Peyer's patch (tissue), 4 donors: ENCODE data around the gene AAGAB. TPM values are rescaled to one million over a fixed set of nuclear protein-coding genes. Genes with fewer than 3 reads are reported as not detected.

Experiments used
- DNase-seq, 3 donors: peaks; one replicate each; pipeline ENCODE4 v3.0.0-alpha.2; 2017 to 2019
- H3K27ac ChIP-seq, 4 donors: fragments of 200-600 bp; sonication (generic); one replicate each; pipeline ENCODE4 v1.5.1; 2016 to 2019
- H3K27me3 ChIP-seq, 2 donors: fragments of 200-600 bp; sonication (generic); one replicate each; pipeline ENCODE4 v1.5.1; 2019
- H3K36me3 ChIP-seq, 3 donors: fragments of 200-600 bp; sonication (generic); one replicate each; pipeline ENCODE4 v1.5.1; 2016 to 2019
- H3K4me1 ChIP-seq, 4 donors: fragments of 200-600 bp; sonication (generic); one replicate each; pipeline ENCODE4 v1.5.1; 2016 to 2019
- H3K4me3 ChIP-seq, 4 donors: fragments of 200-600 bp; sonication (generic); 1 replicate in 3 of 4; 2 replicates in 1 of 4; pipeline ENCODE4 v1.5.1; 2016 to 2019; ENCODE audit warnings: mild to moderate bottlenecking in 1 of 4
- H3K9me3 ChIP-seq, 4 donors: fragments of 200-600 bp; sonication (generic); one replicate each; pipeline ENCODE4 v1.5.1; 2016 to 2019; ENCODE audit warnings: mild to moderate bottlenecking in 1 of 4
- POLR2A ChIP-seq, 2 donors: fragments of 450-650 bp; IDR thresholded peaks; one replicate each; pipeline ENCODE4 v1.5.1; 2017; ENCODE audit warnings: antibody characterized with exemption in 2 of 2, mild to moderate bottlenecking in 2 of 2, moderate library complexity in 2 of 2
- total RNA-seq, 4 donors: library from RNA; depleted of rRNA; stranded (reverse); fragments of >200 nt; gene quantifications; one replicate each; pipeline ENCODE4 v1.1.0, GENCODE V29; 2016
- TF ChIP-seq, protein P1 (sequence below), 6 experiments: fragments of 450-650 bp in 4 of 6; fragments of 200-600 bp in 2 of 6; sonication (generic) in 1 of 6; IDR thresholded peaks; one replicate each; pipeline ENCODE4 v1.5.1; 2017 to 2019; ENCODE audit warnings: antibody characterized with exemption in 6 of 6, mild to moderate bottlenecking in 3 of 6, moderate library complexity in 1 of 6

AAGAB gene
- total RNA-seq, 4 donors from 2014 or later = 27.5 to 54.5 (median 42.8) TPM

DNA sequence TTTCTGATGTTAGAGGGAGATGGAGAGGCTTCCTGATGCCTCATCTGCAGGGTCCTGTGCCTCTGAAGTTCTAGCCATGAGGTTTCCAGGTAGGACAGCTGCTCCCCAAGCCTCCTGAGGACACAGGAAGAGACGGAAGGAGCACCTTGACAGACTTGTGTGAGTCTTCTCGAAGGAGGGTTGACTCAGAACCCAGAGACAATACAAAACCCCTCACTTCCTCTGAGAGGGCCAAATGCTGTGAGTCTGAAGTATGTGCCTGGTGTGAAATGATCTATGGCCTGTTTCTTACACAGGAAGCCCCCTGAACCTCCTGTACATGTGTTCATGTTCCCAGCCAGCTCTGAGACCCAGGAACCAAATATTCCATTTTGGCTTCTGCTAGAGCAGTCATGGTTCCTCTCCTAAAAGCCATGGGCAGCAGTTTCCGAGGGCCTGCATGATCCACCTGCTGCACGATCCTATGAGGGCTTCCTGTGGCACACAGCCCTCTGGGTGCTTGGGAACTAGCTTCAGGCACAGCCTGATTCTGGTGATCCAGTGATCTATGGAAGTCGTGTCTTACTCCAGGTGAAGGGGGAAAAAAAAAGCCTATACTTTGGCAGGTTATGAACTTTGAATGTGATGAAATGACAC is 62.2 kb downstream of the AAGAB start:
- Histone ChIP-seq H3K4me1 (peaks cover 0 to 37% (median 0%) of the 10 kb centered on the region in 4 donors), H3K27me3 (no peaks in the 10 kb centered on the region), H3K9me3 (no peaks in the 10 kb centered on the region), H3K36me3 (peaks cover 0 to 51% (median 0%) of the 10 kb centered on the region in 3 donors), H3K27ac (no peak overlapping the region), H3K4me3 (no peak overlapping the region)
- no peak for TF ChIP-seq POLR2A (IDR thresholded peaks at IDR 0.05)
- TF ChIP-seq, protein P1, sequence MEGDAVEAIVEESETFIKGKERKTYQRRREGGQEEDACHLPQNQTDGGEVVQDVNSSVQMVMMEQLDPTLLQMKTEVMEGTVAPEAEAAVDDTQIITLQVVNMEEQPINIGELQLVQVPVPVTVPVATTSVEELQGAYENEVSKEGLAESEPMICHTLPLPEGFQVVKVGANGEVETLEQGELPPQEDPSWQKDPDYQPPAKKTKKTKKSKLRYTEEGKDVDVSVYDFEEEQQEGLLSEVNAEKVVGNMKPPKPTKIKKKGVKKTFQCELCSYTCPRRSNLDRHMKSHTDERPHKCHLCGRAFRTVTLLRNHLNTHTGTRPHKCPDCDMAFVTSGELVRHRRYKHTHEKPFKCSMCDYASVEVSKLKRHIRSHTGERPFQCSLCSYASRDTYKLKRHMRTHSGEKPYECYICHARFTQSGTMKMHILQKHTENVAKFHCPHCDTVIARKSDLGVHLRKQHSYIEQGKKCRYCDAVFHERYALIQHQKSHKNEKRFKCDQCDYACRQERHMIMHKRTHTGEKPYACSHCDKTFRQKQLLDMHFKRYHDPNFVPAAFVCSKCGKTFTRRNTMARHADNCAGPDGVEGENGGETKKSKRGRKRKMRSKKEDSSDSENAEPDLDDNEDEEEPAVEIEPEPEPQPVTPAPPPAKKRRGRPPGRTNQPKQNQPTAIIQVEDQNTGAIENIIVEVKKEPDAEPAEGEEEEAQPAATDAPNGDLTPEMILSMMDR (IDR thresholded peaks at IDR 0.05) = no peak
- DNase-seq = no peak

DNA sequence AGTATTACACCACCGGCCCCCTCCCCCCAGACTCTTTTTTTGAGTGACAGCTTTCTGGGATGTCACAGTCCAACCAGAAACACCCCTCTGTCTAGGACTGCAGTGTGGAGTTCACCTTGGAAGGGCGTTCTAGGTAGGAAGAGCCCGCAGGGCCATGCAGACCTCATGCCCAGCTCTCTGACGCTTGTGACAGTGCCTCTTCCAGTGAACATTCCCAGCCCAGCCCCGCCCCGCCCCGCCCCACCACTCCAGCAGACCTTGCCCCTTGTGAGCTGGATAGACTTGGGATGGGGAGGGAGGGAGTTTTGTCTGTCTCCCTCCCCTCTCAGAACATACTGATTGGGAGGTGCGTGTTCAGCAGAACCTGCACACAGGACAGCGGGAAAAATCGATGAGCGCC is 63.6 kb downstream of the AAGAB start:
- peak in 1 of 2 donors; percentile 15 for TF ChIP-seq POLR2A (IDR thresholded peaks at IDR 0.05)
- TF ChIP-seq, protein P1 (IDR thresholded peaks at IDR 0.05) = no peak
- Histone ChIP-seq H3K4me3 (no peak overlapping the region), H3K27me3 (no peaks in the 10 kb centered on the region), H3K4me1 (peaks cover 0 to 29% (median 0%) of the 10 kb centered on the region in 4 donors), H3K36me3 (peaks cover 0 to 60% (median 0%) of the 10 kb centered on the region in 3 donors), H3K27ac (peak overlapping the region in 3 of 4 donors; percentile 46 to 78 (median 58)), H3K9me3 (no peaks in the 10 kb centered on the region)
- DNase-seq = peak in 1 of 3 donors; percentile 82

DNA sequence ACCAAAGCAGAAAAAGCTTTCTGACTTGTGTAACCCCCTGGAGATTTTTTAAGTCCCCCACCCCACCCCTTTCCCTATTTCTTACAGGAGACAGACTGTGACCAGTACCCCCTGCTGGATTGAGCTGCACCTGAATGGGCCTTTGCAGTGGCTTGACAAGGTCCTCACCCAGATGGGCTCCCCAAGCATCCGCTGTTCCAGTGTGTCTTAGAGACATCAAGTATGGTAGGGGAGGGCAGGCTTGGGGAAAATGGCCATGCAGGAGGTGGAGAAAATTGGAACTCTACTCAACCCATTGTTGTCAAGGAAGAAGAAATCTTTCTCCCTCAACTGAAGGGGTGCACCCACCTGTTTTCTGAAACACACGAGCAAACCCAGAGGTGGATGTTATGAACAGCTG is 64.1 kb downstream of the AAGAB start:
- Histone ChIP-seq H3K36me3 (peaks cover 0 to 65% (median 0%) of the 10 kb centered on the region in 3 donors), H3K27me3 (no peaks in the 10 kb centered on the region), H3K4me3 (no peak overlapping the region), H3K27ac (peak overlapping the region in 3 of 4 donors; percentile 46 to 78 (median 58)), H3K9me3 (no peaks in the 10 kb centered on the region), H3K4me1 (peaks cover 0 to 29% (median 0%) of the 10 kb centered on the region in 4 donors)
- no peak for TF ChIP-seq POLR2A (IDR thresholded peaks at IDR 0.05)
- TF ChIP-seq, protein P1 (IDR thresholded peaks at IDR 0.05) = no peak
- DNase-seq = no peak

DNA sequence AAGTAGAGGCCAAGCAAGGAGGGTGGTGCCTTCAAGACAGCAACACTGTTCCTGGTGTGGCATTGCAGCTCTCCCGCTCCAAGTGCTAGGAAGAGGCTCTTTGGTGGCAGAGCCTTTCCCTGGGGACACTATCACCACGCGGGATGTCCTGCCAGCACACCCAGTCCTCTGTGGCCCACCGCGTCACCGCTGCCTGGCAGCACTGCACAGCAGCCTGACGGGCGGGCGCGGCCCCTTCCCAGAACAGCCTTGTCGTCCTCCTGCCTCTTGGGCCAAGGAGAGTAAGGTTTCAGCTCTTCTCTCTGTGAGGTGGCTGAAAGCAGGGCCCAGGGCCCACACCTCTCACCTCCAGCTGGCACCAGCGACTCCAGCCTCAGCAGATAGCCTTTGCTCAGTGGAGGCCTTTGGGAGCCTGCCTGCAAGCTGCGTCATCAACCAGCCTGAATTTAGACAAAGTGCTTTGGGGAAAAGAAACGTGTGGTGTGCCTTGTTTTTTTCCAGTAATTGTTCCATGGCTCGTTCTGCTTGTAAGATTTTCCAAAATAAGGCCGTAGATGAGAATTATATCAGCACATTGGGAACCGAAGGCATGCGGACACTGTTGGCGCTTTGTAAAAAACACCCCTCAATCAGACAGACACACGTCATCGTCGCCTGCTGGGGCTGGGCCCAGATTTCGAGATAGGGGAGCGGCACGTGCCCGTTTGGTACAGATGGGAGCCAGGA is 65.0 kb downstream of the AAGAB start:
- H3K4me1 ChIP-seq = peaks cover 0 to 29% (median 0%) of the 10 kb centered on the region in 4 donors
- H3K27me3 ChIP-seq = no peaks in the 10 kb centered on the region
- peaks cover 0 to 73% (median 0%) of the 10 kb centered on the region in 3 donors for H3K36me3 ChIP-seq
- peak in 1 of 3 donors; percentile 50 for DNase-seq
- TF ChIP-seq POLR2A (IDR thresholded peaks at IDR 0.05) = no peak
- TF ChIP-seq, protein P1 (IDR thresholded peaks at IDR 0.05) = no peak
- H3K4me3 ChIP-seq = no peak overlapping the region
- no peaks in the 10 kb centered on the region for H3K9me3 ChIP-seq
- H3K27ac ChIP-seq = peak overlapping the region; percentile 8 to 58 (median 48)

DNA sequence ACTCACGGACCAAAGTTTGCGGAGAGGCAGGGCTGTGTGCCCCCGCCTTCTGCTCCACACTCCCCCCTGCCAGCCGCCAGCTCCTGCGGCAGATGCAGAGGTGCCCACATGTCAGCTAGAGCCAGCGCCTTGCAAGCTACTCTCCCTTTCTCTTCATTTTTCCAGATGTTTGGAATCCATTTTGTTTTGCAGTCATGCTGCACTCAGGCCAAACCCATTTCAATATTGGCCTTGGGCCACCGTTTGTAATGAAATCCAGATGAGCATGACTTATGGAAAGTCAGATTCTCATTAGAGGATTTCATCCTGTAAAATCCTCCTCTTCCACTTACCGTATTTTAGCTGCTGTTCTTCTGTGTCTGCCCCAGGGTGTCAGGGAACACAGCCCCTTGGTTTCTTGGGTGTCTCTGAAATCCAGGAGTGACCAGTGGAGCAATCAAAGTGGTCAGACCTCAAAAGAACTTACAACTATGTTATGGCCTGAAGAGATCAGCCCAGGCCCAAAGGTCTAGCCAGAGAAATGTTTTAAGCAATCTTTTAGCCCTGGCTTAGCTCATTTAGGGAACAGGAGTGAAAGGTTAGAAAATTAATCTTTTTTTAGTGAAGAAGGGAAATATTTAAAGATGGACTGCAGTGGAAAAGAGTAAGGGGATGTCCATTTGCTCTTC is 65.8 kb downstream of the AAGAB start:
- DNase-seq = no peak
- no peak for TF ChIP-seq POLR2A (IDR thresholded peaks at IDR 0.05)
- TF ChIP-seq, protein P1 (IDR thresholded peaks at IDR 0.05) = no peak
- H3K36me3 ChIP-seq = peaks cover 0 to 74% (median 0%) of the 10 kb centered on the region in 3 donors
- no peaks in the 10 kb centered on the region for H3K9me3 ChIP-seq
- peak overlapping the region; percentile 8 to 58 (median 34) for H3K27ac ChIP-seq
- no peaks in the 10 kb centered on the region for H3K27me3 ChIP-seq
- H3K4me1 ChIP-seq = peaks cover 0 to 29% (median 0%) of the 10 kb centered on the region in 4 donors
- no peak overlapping the region for H3K4me3 ChIP-seq
